ENCODE results near the gene SIRT3.

GRCh38 chr11:256952-257737, 21.0 kb upstream of the SIRT3 start:
- TF ChIP-seq EZH2 (IDR thresholded peaks at IDR 0.05; ENCODE audit: low read length) (no peak), CTCF (optimal IDR thresholded peaks at IDR 0.05 in 1 of 3, IDR thresholded peaks at IDR 0.05 in 1 of 3, conservative IDR thresholded peaks at IDR 0.05 in 1 of 3; ENCODE audit: extremely low read depth in 1 of 3, insufficient read depth in 2 of 3, low read length in 3 of 3) (no peak)

All from keratinocyte (primary cell).